Activated naive CD4-positive, alpha-beta T cell treated with anti-CD3 and anti-CD28 coated beads for 36 hours (primary cell): Measurements from ENCODE around the gene AHCY. TPM values are rescaled to one million over a fixed set of nuclear protein-coding genes. Genes with fewer than 3 reads are reported as not detected.
"Not testable (repeated sequence)": the region's sequence is repeated elsewhere in the genome, so short reads cannot be mapped to it uniquely, and the experiment has no call there.

Source experiments
- CTCF ChIA-PET: fragments of 350-600 bp; sonication (Branson Sonifier 250); formaldehyde crosslinking; loops from one replicate; lab custom pipeline; 2021; ENCODE audit warnings: antibody characterized with exemption; lab: Charles Lee
- DNase-seq: peaks from one replicate; pipeline ENCODE4 v3.0.0-alpha.2; 2020
- H3K27ac Mint-ChIP-seq: one replicate; pipeline ENCODE4 v1.8.0; 2021; ENCODE audit warnings: mild to moderate bottlenecking, mixed read lengths
- H3K27me3 Mint-ChIP-seq: one replicate; pipeline ENCODE4 v1.8.0; 2021; ENCODE audit warnings: low read depth, mixed read lengths
- H3K36me3 Mint-ChIP-seq: one replicate; pipeline ENCODE4 v1.8.0; 2021; ENCODE audit warnings: low read depth, mixed read lengths
- H3K4me1 Mint-ChIP-seq: one replicate; pipeline ENCODE4 v1.8.0; 2021; ENCODE audit warnings: low read depth, mixed read lengths
- H3K4me3 Mint-ChIP-seq: one replicate; pipeline ENCODE4 v1.8.0; 2021; ENCODE audit warnings: mild to moderate bottlenecking, moderate library complexity, mixed read lengths
- H3K9me3 Mint-ChIP-seq: one replicate; pipeline ENCODE4 v1.8.0; 2021; ENCODE audit warnings: mixed read lengths
- intact Hi-C: fragments of 100-400 bp; cut with micrococcal nuclease; formaldehyde crosslinking; loops from one replicate; pipeline ENCODE4 v1.15.1; 2023
- total RNA-seq, 2 experiments: library from RNA; stranded (reverse); gene quantifications; one replicate each; pipeline ENCODE4 v1.2.3, GENCODE V29; 2021

Gene AHCY
- total RNA-seq, 2 experiments from 2014 or later = 258 to 261 TPM

GRCh38 chr20:34242015-34242414 is 61.1 kb downstream of the AHCY start:
- H3K27ac Mint-ChIP-seq, H3K4me3 Mint-ChIP-seq, H3K27me3 Mint-ChIP-seq, DNase-seq, H3K36me3 Mint-ChIP-seq, intact Hi-C loops: not testable (repeated sequence)
- peaks cover 10% of the 10 kb centered on the region for H3K9me3 Mint-ChIP-seq
- CTCF ChIA-PET = interaction anchor here (0.7 to 1.3 kb wide), 2 partner anchors 51 to 508 kb away, joined by 3 read pairs; no protein-coding TSS in a partner anchor
- H3K4me1 Mint-ChIP-seq = peaks cover 18% of the 10 kb centered on the region

GRCh38 chr20:34240693-34241615 is 62.2 kb downstream of the AHCY start, which contains the start of gene ASIP:
ASIP (plus strand) TSS chr20:34241423; CDS start chr20:34260375, 18,952 bp downstream.
- Mint-ChIP-seq H3K36me3 (no peaks in the 10 kb centered on the region), H3K4me3 (peak within 1 kb of the TSS; percentile 7), H3K4me1 (peaks cover 18% of the 10 kb centered on the region), H3K27ac (peak within 1 kb of the TSS; percentile 43), H3K9me3 (peaks cover 10% of the 10 kb centered on the region), H3K27me3 (no peaks in the 10 kb centered on the region)
- CTCF ChIA-PET = interaction anchor here (0.7 to 1.7 kb wide), 3 partner anchors 50 to 71 kb away, joined by 3 to 5 read pairs (median 4); no protein-coding TSS in a partner anchor
- DNase-seq = peak; percentile 54
- intact Hi-C loops = no loop called here

- CTCF ChIA-PET = interaction anchor here (0.7 to 1.7 kb wide), 3 partner anchors 15 to 72 kb away, joined by 3 to 5 read pairs (median 4); no protein-coding TSS in a partner anchor
- no peak overlapping the region for H3K27ac Mint-ChIP-seq
- intact Hi-C loops = no loop called here
- H3K4me3 Mint-ChIP-seq = no peak overlapping the region
- peaks cover 10% of the 10 kb centered on the region for H3K9me3 Mint-ChIP-seq
- H3K4me1 Mint-ChIP-seq = peaks cover 18% of the 10 kb centered on the region
- no peaks in the 10 kb centered on the region for H3K27me3 Mint-ChIP-seq
- DNase-seq = no peak
- peaks cover 1% of the 10 kb centered on the region for H3K36me3 Mint-ChIP-seq
Observed at GRCh38 chr20:34240121-34240520, 63.0 kb downstream of the AHCY start.

- Mint-ChIP-seq H3K4me1 (peaks cover 18% of the 10 kb centered on the region), H3K36me3 (peaks cover 1% of the 10 kb centered on the region), H3K27me3 (no peaks in the 10 kb centered on the region), H3K4me3 (no peak overlapping the region), H3K9me3 (peaks cover 10% of the 10 kb centered on the region), H3K27ac (no peak overlapping the region)
- intact Hi-C loops = no loop called here
- no peak for DNase-seq
- CTCF ChIA-PET = interaction anchor here (0.9 kb wide), 1 partner anchor 402 kb away, joined by 3 read pairs; no protein-coding TSS in a partner anchor
Observed at GRCh38 chr20:34237942-34238341, 65.2 kb downstream of the AHCY start.

DNA sequence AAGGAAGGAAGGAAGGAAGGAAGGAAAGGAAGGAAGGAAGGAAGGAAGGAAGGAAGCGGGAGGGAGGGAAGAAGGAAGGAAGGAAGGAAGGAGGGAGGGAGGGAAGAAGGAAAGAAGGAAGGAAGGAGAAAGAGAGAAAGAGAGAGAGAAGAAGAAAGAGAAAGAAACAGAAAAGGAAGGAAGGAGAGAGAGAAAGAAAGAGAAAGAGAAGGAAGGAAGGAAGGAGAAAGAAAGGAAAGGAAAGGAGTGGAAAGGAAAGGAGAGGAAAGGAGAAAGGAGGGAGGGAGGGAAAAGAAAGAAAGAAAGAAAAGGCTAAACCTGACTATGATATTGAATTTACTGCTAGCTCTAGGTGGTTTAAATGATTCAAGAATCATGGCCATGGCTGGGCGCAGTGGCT is 67.3 kb downstream of the AHCY start:
- Mint-ChIP-seq H3K27ac (no peak overlapping the region), H3K4me3 (no peak overlapping the region), H3K4me1 (peaks cover 9% of the 10 kb centered on the region), H3K27me3 (no peaks in the 10 kb centered on the region), H3K9me3 (peaks cover 10% of the 10 kb centered on the region), H3K36me3 (peaks cover 1% of the 10 kb centered on the region)
- CTCF ChIA-PET = no interaction called here
- DNase-seq = no peak
- intact Hi-C loops = no loop called here

GRCh38 chr20:34233687-34234086 is 69.5 kb downstream of the AHCY start:
- intact Hi-C loops = no loop called here
- H3K4me1 Mint-ChIP-seq = no peaks in the 10 kb centered on the region
- DNase-seq = no peak
- CTCF ChIA-PET = no interaction called here
- no peak overlapping the region for H3K27ac Mint-ChIP-seq
- no peaks in the 10 kb centered on the region for H3K27me3 Mint-ChIP-seq
- no peak overlapping the region for H3K4me3 Mint-ChIP-seq
- H3K36me3 Mint-ChIP-seq = peaks cover 1% of the 10 kb centered on the region
- peaks cover 9% of the 10 kb centered on the region for H3K9me3 Mint-ChIP-seq

DNA sequence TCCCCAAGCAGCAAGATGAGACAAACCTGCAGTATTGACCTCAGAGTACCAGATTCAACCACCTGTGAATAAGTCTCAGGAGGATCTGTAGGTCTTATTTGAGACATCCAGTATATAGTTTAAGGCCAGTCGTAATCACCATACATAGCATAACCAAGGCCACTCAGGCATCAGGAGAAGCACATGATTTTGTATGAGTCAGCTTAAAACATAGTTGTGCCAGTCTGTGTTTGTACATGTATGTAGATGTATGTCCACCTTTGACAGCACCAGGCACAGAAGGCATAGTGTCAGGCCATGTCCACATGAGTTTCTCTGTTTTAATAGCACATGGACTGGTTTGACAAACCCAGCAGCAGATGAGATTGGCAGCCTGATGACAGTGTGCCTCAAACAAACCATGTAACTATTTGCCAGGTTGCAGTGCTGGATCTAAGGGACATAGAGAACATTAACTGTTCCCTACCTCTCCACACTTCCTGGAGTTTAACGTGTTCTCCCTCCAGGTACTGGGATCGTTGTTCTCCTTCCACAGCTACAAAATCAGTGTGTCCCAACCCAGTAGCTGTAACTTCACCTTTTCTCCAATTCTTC is 70.6 kb downstream of the AHCY start:
- H3K4me3 Mint-ChIP-seq = no peak overlapping the region
- intact Hi-C loops = no loop called here
- H3K36me3 Mint-ChIP-seq = peaks cover 1% of the 10 kb centered on the region
- DNase-seq = no peak
- CTCF ChIA-PET = no interaction called here
- H3K27ac Mint-ChIP-seq = no peak overlapping the region
- no peaks in the 10 kb centered on the region for H3K4me1 Mint-ChIP-seq
- no peaks in the 10 kb centered on the region for H3K27me3 Mint-ChIP-seq
- H3K9me3 Mint-ChIP-seq = peaks cover 3% of the 10 kb centered on the region

GRCh38 chr20:34231634-34232033 is 71.5 kb downstream of the AHCY start:
- intact Hi-C loops = no loop called here
- H3K4me3 Mint-ChIP-seq = no peak overlapping the region
- no peak for DNase-seq

More at GRCh38 chr20:34231634-34232033, 71.5 kb downstream of the AHCY start:
- CTCF ChIA-PET = no interaction called here
- Mint-ChIP-seq H3K9me3 (no peaks in the 10 kb centered on the region), H3K27ac (no peak overlapping the region), H3K27me3 (no peaks in the 10 kb centered on the region), H3K4me1 (no peaks in the 10 kb centered on the region), H3K36me3 (peaks cover 1% of the 10 kb centered on the region)

Other genes starting within 250 kb of the AHCY start
- gene EIF2S2, start 191.1 kb downstream of the AHCY start, total RNA-seq = 100 to 1,000 TPM; 202 to 207 TPM
- not detected for gene ASIP, start 61.9 kb downstream of the AHCY start, total RNA-seq
- 10 to 100 TPM; 35.3 to 40.0 TPM for gene ITCH, start 59.9 kb upstream of the AHCY start, total RNA-seq
- 10 to 100 TPM; 81.9 to 92.9 TPM for gene DYNLRB1, start 213.1 kb upstream of the AHCY start, total RNA-seq